Fibroblast of skin of left biceps (primary cell): ENCODE results near the gene ENTPD2.
A peak's percentile ranks its signal among the peaks of the same experiment; 100 is the strongest.
"Not testable (repeated sequence)": the region's sequence is repeated elsewhere in the genome, so short reads cannot be mapped to it uniquely, and the experiment has no call there.

Experiments used
- DNase-seq, 2 experiments: peaks; one replicate each; pipeline ENCODE4 v3.0.0-alpha.2; 2013; ENCODE audit warnings: low read depth in 2 of 2

Gene ENTPD2

GRCh38 chr9:137045294-137046087 lies 8.4 kb downstream of the ENTPD2 start:
- no peak for DNase-seq

- DNase-seq = no peak
Observed at GRCh38 chr9:137044502-137045177, 9.2 kb downstream of the ENTPD2 start.

- no peak for DNase-seq
Observed at GRCh38 chr9:137044037-137044436, 9.8 kb downstream of the ENTPD2 start.

- no peak for DNase-seq
Observed at GRCh38 chr9:137042751-137043727, 10.8 kb downstream of the ENTPD2 start.

GRCh38 chr9:137041124-137041523 lies 12.7 kb downstream of the ENTPD2 start:
- no peak for DNase-seq

- DNase-seq = no peak
Observed at GRCh38 chr9:137040568-137040967, 13.3 kb downstream of the ENTPD2 start.

GRCh38 chr9:137039611-137040366 lies 14.1 kb downstream of the ENTPD2 start:
- DNase-seq = no peak

- DNase-seq = no peak
Observed at GRCh38 chr9:137038916-137039315, 14.9 kb downstream of the ENTPD2 start.

GRCh38 chr9:137037483-137037882 lies 16.4 kb downstream of the ENTPD2 start:
- no peak for DNase-seq

- DNase-seq = no peak
Observed at GRCh38 chr9:137037035-137037434, 16.8 kb downstream of the ENTPD2 start.

GRCh38 chr9:137035937-137036336 lies 17.9 kb downstream of the ENTPD2 start:
- no peak for DNase-seq

GRCh38 chr9:137035507-137035834 lies 18.4 kb downstream of the ENTPD2 start:
- no peak for DNase-seq

GRCh38 chr9:137034709-137035506 lies 19.0 kb downstream of the ENTPD2 start:
- peak in 1 of 2 experiments; percentile 20 for DNase-seq

- DNase-seq = no peak
Observed at GRCh38 chr9:137034039-137034708, 19.7 kb downstream of the ENTPD2 start.

GRCh38 chr9:137033481-137033880 lies 20.4 kb downstream of the ENTPD2 start:
- not testable (repeated sequence) for DNase-seq

- no peak for DNase-seq
Observed at GRCh38 chr9:137032858-137033257, 21.0 kb downstream of the ENTPD2 start.

GRCh38 chr9:137031904-137032640 lies 21.8 kb downstream of the ENTPD2 start, which contains the start of gene FUT7:
Gene FUT7, minus strand, starts transcription at chr9:137032088. Its CDS starts 97 bp downstream, at chr9:137031991.
- DNase-seq = no peak

- no peak for DNase-seq
Observed at GRCh38 chr9:137030538-137031527, 23.0 kb downstream of the ENTPD2 start.
